Epithelial cell of esophagus (primary cell): ENCODE measurements around the gene CCDC93.

Experiments used
- DNase-seq: peaks from one replicate; pipeline ENCODE4 v3.0.0; 2010; ENCODE audit warnings: low read depth
- H3K4me3 ChIP-seq: 2 replicates; pipeline ENCODE4 v1.5.1; 2011; ENCODE audit warnings: mild to moderate bottlenecking, low read length, control low read depth
- TF ChIP-seq, protein P1 (sequence below): IDR thresholded peaks from 2 replicates; pipeline ENCODE4 v1.5.1; 2011; ENCODE audit warnings: low read depth, mild to moderate bottlenecking, low read length, control low read depth, inconsistent platforms; ENCODE audit not compliant: insufficient read depth; ENCODE audit errors: missing control alignments

Gene CCDC93

DNA sequence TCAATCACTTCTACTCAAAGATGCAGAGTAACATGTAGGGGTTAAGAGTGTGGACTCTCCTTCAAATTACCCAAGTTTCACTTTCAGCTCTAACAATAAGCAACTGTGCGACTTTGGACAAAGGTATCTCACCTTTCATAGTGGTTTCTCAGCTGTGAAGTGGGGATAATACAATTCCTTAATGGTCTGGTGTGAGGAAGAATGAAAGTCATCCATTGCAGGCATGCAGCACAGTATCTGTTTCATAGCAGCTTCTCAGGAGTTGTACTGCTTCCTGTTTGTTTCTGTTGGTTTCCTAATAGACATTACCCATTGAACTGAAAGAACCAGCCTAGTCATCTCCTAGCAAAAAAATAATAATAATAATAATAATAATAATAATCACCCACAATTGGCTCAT is 125.0 kb downstream of the CCDC93 start:
- no peak overlapping the region for H3K4me3 ChIP-seq
- TF ChIP-seq, protein P1, sequence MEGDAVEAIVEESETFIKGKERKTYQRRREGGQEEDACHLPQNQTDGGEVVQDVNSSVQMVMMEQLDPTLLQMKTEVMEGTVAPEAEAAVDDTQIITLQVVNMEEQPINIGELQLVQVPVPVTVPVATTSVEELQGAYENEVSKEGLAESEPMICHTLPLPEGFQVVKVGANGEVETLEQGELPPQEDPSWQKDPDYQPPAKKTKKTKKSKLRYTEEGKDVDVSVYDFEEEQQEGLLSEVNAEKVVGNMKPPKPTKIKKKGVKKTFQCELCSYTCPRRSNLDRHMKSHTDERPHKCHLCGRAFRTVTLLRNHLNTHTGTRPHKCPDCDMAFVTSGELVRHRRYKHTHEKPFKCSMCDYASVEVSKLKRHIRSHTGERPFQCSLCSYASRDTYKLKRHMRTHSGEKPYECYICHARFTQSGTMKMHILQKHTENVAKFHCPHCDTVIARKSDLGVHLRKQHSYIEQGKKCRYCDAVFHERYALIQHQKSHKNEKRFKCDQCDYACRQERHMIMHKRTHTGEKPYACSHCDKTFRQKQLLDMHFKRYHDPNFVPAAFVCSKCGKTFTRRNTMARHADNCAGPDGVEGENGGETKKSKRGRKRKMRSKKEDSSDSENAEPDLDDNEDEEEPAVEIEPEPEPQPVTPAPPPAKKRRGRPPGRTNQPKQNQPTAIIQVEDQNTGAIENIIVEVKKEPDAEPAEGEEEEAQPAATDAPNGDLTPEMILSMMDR, result no peak
- DNase-seq, result no peak

DNA sequence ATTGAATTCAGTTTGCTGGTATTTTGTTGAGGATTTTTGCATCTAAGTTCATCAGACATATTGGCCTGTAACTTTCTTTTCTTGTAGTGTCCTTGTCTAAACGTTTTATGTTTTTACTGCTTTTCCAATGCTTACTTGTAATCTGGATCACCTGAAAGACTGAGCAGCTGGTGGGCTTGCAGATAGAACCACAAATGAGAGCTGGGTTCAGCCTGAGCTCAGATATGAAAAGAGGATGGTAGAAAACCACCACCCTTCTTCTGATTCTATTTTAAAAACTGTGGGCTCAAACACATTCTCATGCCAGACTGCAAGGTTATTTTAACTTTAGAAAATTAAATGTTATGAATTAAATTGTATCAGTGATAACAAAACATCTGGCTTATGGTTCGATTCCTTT is 128.6 kb downstream of the CCDC93 start:
- TF ChIP-seq, protein P1, result no peak
- no peak overlapping the region for H3K4me3 ChIP-seq
- DNase-seq, result no peak

DNA sequence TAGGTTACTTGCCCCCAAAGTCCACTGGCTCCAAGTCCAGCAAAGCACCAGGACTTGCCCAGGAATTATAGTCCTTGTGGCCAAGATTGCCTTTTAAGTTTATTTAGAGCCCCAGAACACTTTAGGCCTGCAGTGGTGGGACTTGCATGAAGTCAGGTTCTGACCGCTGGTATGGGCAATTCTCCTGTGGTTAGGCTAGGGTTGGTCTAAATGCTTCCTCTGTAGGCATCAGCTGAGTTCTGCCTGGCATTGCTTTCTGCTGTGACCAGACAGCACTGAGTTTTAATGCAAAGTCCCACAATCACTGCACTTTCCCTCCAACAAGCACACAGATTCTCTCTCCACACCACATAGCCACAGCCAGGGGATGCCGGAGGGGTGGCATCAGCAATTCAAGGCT is 134.9 kb downstream of the CCDC93 start:
- TF ChIP-seq, protein P1, result no peak
- no peak for DNase-seq
- no peak overlapping the region for H3K4me3 ChIP-seq

DNA sequence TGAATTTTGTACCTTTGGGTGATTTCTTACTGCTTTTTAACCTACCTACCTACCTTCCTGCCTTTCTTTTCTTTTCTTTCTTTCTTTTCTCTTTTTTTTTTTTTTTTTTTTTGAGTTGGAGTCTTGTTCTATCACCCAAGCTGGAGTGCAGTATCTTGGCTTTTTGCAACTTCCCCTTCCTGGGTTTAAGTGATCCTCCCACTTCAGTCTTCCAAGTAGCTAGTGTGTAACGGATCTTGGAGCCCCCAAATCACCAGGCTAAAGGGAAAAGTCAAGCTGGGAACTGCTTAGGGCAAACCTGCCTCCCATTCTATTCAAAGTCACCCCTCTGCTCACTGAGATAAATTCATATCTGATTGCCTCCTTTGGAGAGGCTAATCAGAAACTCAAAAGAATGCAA is 138.1 kb downstream of the CCDC93 start:
- no peak overlapping the region for H3K4me3 ChIP-seq
- DNase-seq, result no peak
- TF ChIP-seq, protein P1, result no peak
